DND-41 (cell line): ENCODE results near the gene CCR9.
A peak's percentile ranks its signal among the peaks of the same experiment; 100 is the strongest.

Experiments
- ATAC-seq: fragments of 200-7000 bp; cut with Tn5 transposase; 3 replicates; pipeline ENCODE4 v1.9.1; 2021; ENCODE audit warnings: low read depth; ENCODE audit not compliant: insufficient read depth
- DNase-seq: peaks from one replicate; pipeline ENCODE4 v3.0.0-alpha.2; 2020
- H2AFZ ChIP-seq: 2 replicates; pipeline ENCODE4 v1.6.0; 2012; ENCODE audit warnings: low read depth, low read length
- H3K27ac ChIP-seq: 2 replicates; pipeline ENCODE4 v1.5.1; 2012; ENCODE audit warnings: low read length, inconsistent platforms
- H3K27me3 ChIP-seq: fragments of 200-600 bp; sonication (generic); 2 replicates; pipeline ENCODE4 v1.6.0; 2012; ENCODE audit warnings: low read length, mild to moderate bottlenecking, inconsistent platforms; ENCODE audit not compliant: insufficient read depth, poor library complexity
- H3K36me3 ChIP-seq: 2 replicates; pipeline ENCODE4 v1.5.1; 2012; ENCODE audit warnings: low read length, inconsistent platforms; ENCODE audit not compliant: insufficient read depth
- H3K4me1 ChIP-seq: 2 replicates; pipeline ENCODE4 v1.5.1; 2012; ENCODE audit warnings: mild to moderate bottlenecking, low read length; ENCODE audit not compliant: insufficient read depth
- H3K4me2 ChIP-seq: 2 replicates; pipeline ENCODE4 v1.6.0; 2012; ENCODE audit warnings: mild to moderate bottlenecking, moderate library complexity, low read length, inconsistent platforms; ENCODE audit not compliant: insufficient read depth
- H3K4me3 ChIP-seq, 2 experiments: fragments of 200-600 bp in 1 of 2; shearing (Covaris generic) in 1 of 2; 2 replicates each; pipeline ENCODE4 v1.5.1; 2012 to 2016; ENCODE audit warnings: inconsistent platforms in 2 of 2, low read length in 2 of 2, mild to moderate bottlenecking in 2 of 2, low read depth in 1 of 2, moderate library complexity in 1 of 2
- H3K79me2 ChIP-seq: 2 replicates; pipeline ENCODE4 v1.6.0; 2012; ENCODE audit warnings: low read length, inconsistent platforms; ENCODE audit not compliant: insufficient read depth
- H3K9ac ChIP-seq: 2 replicates; pipeline ENCODE4 v1.6.0; 2012; ENCODE audit warnings: low read depth, mild to moderate bottlenecking, inconsistent platforms, low read length, moderate library complexity
- H3K9me3 ChIP-seq: 2 replicates; pipeline ENCODE4 v1.5.1; 2012; ENCODE audit warnings: low read length, moderate library complexity, mild to moderate bottlenecking, inconsistent platforms; ENCODE audit not compliant: insufficient read depth, severe bottlenecking
- H4K20me1 ChIP-seq: 2 replicates; pipeline ENCODE4 v1.6.0; 2012; ENCODE audit warnings: low read length; ENCODE audit not compliant: insufficient read depth
- EZH2 ChIP-seq: IDR thresholded peaks from 3 replicates; pipeline ENCODE4 v1.6.1; 2012; ENCODE audit warnings: borderline replicate concordance, low read depth, mild to moderate bottlenecking, moderate library complexity, low read length, inconsistent platforms; ENCODE audit not compliant: severe bottlenecking
- TF ChIP-seq, protein P1 (sequence below): IDR thresholded peaks from 2 replicates; pipeline ENCODE4 v1.5.1; 2012; ENCODE audit warnings: borderline replicate concordance, low read length, moderate library complexity, mild to moderate bottlenecking; ENCODE audit not compliant: poor library complexity, severe bottlenecking; ENCODE audit errors: extremely low read depth

CCR9 gene

DNA sequence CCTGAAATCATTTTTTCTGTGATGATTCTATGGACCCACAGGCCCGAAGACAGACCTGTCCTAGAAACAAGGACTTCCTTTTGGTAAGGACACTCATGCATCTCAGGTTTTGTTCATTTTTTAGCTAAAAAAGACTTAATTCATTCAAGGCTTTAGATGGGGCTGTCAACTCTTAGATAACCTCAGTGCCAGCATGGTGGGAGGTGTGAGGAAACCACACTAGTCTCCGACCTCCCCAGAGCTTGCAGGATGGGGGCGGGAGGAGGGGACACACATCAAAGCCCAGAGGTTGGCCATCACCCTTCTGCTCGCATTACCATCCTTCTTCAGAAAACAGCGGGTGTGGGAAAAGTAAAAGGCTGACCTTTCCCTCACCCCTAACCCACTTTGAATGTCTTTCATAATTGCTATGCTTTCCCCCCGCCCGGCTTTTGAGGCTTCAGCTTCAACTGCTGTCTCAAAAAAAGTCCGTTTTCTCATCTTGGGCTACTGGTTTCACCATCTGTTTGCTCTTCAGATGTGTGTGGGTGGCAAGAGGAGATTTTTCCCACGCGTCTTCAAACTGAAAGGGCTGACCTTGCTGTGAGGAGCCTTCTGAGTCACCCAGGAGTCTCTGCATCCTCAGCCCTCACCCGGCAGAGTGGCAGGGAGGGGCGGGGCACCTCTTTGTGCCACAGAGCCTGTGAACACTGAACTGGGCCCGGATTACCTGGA is 29.3 kb downstream of the CCR9 start:
- no peak for TF ChIP-seq EZH2
- TF ChIP-seq, protein P1, sequence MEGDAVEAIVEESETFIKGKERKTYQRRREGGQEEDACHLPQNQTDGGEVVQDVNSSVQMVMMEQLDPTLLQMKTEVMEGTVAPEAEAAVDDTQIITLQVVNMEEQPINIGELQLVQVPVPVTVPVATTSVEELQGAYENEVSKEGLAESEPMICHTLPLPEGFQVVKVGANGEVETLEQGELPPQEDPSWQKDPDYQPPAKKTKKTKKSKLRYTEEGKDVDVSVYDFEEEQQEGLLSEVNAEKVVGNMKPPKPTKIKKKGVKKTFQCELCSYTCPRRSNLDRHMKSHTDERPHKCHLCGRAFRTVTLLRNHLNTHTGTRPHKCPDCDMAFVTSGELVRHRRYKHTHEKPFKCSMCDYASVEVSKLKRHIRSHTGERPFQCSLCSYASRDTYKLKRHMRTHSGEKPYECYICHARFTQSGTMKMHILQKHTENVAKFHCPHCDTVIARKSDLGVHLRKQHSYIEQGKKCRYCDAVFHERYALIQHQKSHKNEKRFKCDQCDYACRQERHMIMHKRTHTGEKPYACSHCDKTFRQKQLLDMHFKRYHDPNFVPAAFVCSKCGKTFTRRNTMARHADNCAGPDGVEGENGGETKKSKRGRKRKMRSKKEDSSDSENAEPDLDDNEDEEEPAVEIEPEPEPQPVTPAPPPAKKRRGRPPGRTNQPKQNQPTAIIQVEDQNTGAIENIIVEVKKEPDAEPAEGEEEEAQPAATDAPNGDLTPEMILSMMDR = no peak
- H3K27me3 ChIP-seq = no peaks in the 10 kb centered on the region
- H3K36me3 ChIP-seq = peaks cover 72% of the 10 kb centered on the region
- peak overlapping the region; percentile 68 to 76 for H3K4me3 ChIP-seq
- peaks cover 94% of the 10 kb centered on the region for H3K79me2 ChIP-seq
- no peaks in the 10 kb centered on the region for H3K9me3 ChIP-seq
- H4K20me1 ChIP-seq = no peaks in the 10 kb centered on the region; the same call in 1 of the 2 replicates
- H3K9ac ChIP-seq = peak overlapping the region; percentile 89
- H2AFZ ChIP-seq = no peak overlapping the region
- DNase-seq (peak; percentile 98), ATAC-seq (peak; percentile 77)
- H3K4me2 ChIP-seq = peak overlapping the region; percentile 89
- H3K4me1 ChIP-seq = peaks cover 73% of the 10 kb centered on the region
- peak overlapping the region; percentile 99 for H3K27ac ChIP-seq

DNA sequence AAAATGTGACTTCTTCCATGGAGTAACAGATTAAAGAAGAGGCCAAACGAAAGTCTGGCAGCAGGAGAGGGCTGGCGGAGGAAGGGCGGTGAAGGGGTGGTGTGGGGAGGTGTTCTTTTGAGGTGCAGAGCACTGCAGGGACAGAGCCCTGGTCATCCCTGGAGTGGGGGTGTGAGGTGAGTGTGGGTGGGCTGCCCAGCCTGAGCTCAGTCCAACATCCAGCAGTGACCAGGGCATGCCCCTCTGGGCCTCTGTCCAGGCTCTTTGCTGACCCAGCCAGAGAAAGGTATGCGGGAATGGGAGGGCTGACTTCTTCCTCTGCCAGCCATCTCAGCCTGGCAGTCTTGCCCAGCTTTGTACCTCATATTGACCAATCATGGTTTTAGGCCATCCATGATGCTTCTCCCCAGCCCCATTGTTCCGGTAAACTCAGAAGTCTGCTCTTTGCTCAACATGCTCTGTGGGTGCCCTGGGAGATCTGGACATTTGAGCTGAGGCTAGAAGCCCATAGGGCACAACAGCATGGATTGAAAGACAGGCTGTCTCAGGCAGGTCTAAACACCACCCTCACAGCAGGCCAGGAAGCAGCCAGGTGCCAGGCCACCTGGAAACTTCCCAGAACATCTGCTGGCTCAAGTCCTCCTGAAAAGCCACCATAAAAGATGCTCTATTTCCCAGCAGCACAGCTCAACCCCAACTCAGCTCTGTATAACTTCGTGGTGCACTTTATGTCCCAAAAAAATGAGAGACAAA is 31.0 kb downstream of the CCR9 start:
- Histone ChIP-seq H4K20me1 (no peaks in the 10 kb centered on the region), H3K79me2 (peaks cover 94% of the 10 kb centered on the region), H3K27me3 (no peaks in the 10 kb centered on the region), H3K4me1 (peaks cover 73% of the 10 kb centered on the region), H3K9me3 (no peaks in the 10 kb centered on the region), H2AFZ (no peak overlapping the region), H3K4me2 (peak overlapping the region; percentile 89), H3K36me3 (peaks cover 72% of the 10 kb centered on the region), H3K9ac (peak overlapping the region; percentile 89), H3K27ac (peak overlapping the region; percentile 99), H3K4me3 (peak overlapping the region in 1 of 2 experiments; percentile 76; a peak in 2 of 4 replicates)
- TF ChIP-seq, protein P1 = no peak
- no peak for TF ChIP-seq EZH2
- DNase-seq (peak; percentile 72), ATAC-seq (0 out of 3 replicates have a peak, but pooled peaks have one; percentile 0)

GRCh38 chr3:45921158-45922038 is 35.1 kb downstream of the CCR9 start:
- ATAC-seq (no peak), DNase-seq (no peak)
- no peak overlapping the region for H3K4me3 ChIP-seq
- H3K9ac ChIP-seq = no peak overlapping the region; the same call in 1 of the 2 replicates
- no peaks in the 10 kb centered on the region for H4K20me1 ChIP-seq
- no peaks in the 10 kb centered on the region for H3K9me3 ChIP-seq
- peaks cover 97% of the 10 kb centered on the region for H3K79me2 ChIP-seq
- H3K4me2 ChIP-seq = no peak overlapping the region
- peaks cover 78% of the 10 kb centered on the region for H3K36me3 ChIP-seq
- H3K27me3 ChIP-seq = no peaks in the 10 kb centered on the region
- H3K27ac ChIP-seq = peak overlapping the region; percentile 99
- no peak overlapping the region for H2AFZ ChIP-seq
- TF ChIP-seq EZH2 = no peak
- TF ChIP-seq, protein P1 = no peak
- H3K4me1 ChIP-seq = peaks cover 81% of the 10 kb centered on the region
